GM19240 (cell line): ENCODE results near the gene DNM3.

Experiments
- DNase-seq: peaks from one replicate; pipeline ENCODE4 v3.0.0; 2011; ENCODE audit warnings: low spot score; ENCODE audit not compliant: insufficient read length

DNM3 gene

GRCh38 chr1:172230526-172230925, 389.2 kb downstream of the DNM3 start:
- DNase-seq = no peak

- DNase-seq = no peak
Observed at GRCh38 chr1:172236958-172237357, 395.7 kb downstream of the DNM3 start.

GRCh38 chr1:172238158-172238557, 396.9 kb downstream of the DNM3 start:
- no peak for DNase-seq

GRCh38 chr1:172238965-172239364, 397.7 kb downstream of the DNM3 start:
- no peak for DNase-seq

GRCh38 chr1:172239901-172240300, 398.6 kb downstream of the DNM3 start:
- no peak for DNase-seq

- DNase-seq = no peak
Observed at GRCh38 chr1:172241540-172241939, 400.2 kb downstream of the DNM3 start.

- no peak for DNase-seq
Observed at GRCh38 chr1:172244865-172245264, 403.6 kb downstream of the DNM3 start.

- no peak for DNase-seq
Observed at GRCh38 chr1:172245788-172246187, 404.5 kb downstream of the DNM3 start.

- no peak for DNase-seq
Observed at GRCh38 chr1:172246521-172247390, 405.5 kb downstream of the DNM3 start.

GRCh38 chr1:172251486-172251885, 410.2 kb downstream of the DNM3 start:
- DNase-seq = no peak

GRCh38 chr1:172252321-172252720, 411.0 kb downstream of the DNM3 start:
- DNase-seq = no peak

GRCh38 chr1:172252958-172253357, 411.7 kb downstream of the DNM3 start:
- DNase-seq = no peak

GRCh38 chr1:172254521-172255222, 413.4 kb downstream of the DNM3 start:
- DNase-seq = no peak

- no peak for DNase-seq
Observed at GRCh38 chr1:172255223-172255560, 413.9 kb downstream of the DNM3 start.

- DNase-seq = no peak
Observed at GRCh38 chr1:172265905-172266304, 424.6 kb downstream of the DNM3 start.

- no peak for DNase-seq
Observed at GRCh38 chr1:172266528-172267174, 425.4 kb downstream of the DNM3 start.

- no peak for DNase-seq
Observed at GRCh38 chr1:172268237-172268636, 426.9 kb downstream of the DNM3 start.

- no peak for DNase-seq
Observed at GRCh38 chr1:172269084-172269483, 427.8 kb downstream of the DNM3 start.

GRCh38 chr1:172269644-172270043, 428.3 kb downstream of the DNM3 start:
- no peak for DNase-seq

GRCh38 chr1:172270605-172271004, 429.3 kb downstream of the DNM3 start:
- no peak for DNase-seq

GRCh38 chr1:172272087-172272486, 430.8 kb downstream of the DNM3 start:
- no peak for DNase-seq

GRCh38 chr1:172273647-172274396, 432.5 kb downstream of the DNM3 start:
- DNase-seq = no peak
